HCT116 (cell line): ENCODE measurements around the gene SETSIP. TPM values are rescaled to one million over a fixed set of nuclear protein-coding genes. Genes with fewer than 3 reads are reported as not detected.

Experiments
- ATAC-seq: fragments of 200-7000 bp; cut with Tn5 transposase; 2 replicates; pipeline ENCODE4 v1.9.1; 2020; ENCODE audit warnings: mild to moderate bottlenecking, moderate library complexity
- BruUV-seq: library from RNA; stranded (reverse); fragments of 400-500 nt; replicated peaks from 2 replicates; lab custom pipeline; 2021; lab: Mats Ljungman, UMichigan
- CTCF ChIA-PET: fragments of 300-600 bp; sonication (Branson Sonifier 250); formaldehyde crosslinking; loops from one replicate; lab custom pipeline; 2021; ENCODE audit warnings: antibody characterized with exemption; lab: Charles Lee
- POLR2A ChIA-PET: fragments of 300-600, 350-600 bp; sonication (Branson Sonifier 250); formaldehyde crosslinking; loops from one replicate; lab custom pipeline; 2021; ENCODE audit warnings: antibody characterized with exemption; lab: Charles Lee
- RAD21 ChIA-PET, 2 experiments: fragments of 300-600 bp; sonication (Branson Sonifier 250); formaldehyde crosslinking; loops; one replicate each; lab custom pipeline; 2023; ENCODE audit warnings: low total read pairs in 2 of 2; ENCODE audit not compliant: uncharacterized antibody in 2 of 2, unreplicated experiment in 2 of 2, low non-redundant PET in 1 of 2; lab: Charles Lee
- DNase-seq: peaks from one replicate; pipeline ENCODE4 v3.0.0-alpha.2; 2010; ENCODE audit warnings: low read depth, low spot score
- H2AFZ ChIP-seq: fragments of 200-600 bp; shearing (Covaris generic), sonication (generic); 2 replicates; pipeline ENCODE4 v1.6.1; 2017; ENCODE audit warnings: low read depth, mixed run types, mixed read lengths, antibody characterized with exemption, low read length; ENCODE audit not compliant: poor library complexity, severe bottlenecking
- H3K27ac ChIP-seq: 2 replicates; pipeline ENCODE4 v1.5.1; 2012; ENCODE audit warnings: low read depth, low read length
- H3K27me3 ChIP-seq: fragments of 200-600 bp; sonication (generic); 2 replicates; pipeline ENCODE4 v1.6.1; 2016; ENCODE audit warnings: mixed run types, low read length, mixed read lengths; ENCODE audit not compliant: insufficient read depth
- H3K36me3 ChIP-seq, 2 experiments: fragments of 200-500 bp in 1 of 2; fragments of 200-600 bp in 1 of 2; sonication (Bioruptor generic) in 1 of 2; sonication (generic) in 1 of 2; 2 replicates each; pipeline versions ENCODE4 v1.5.1 to v1.6.1; 2014 to 2016; ENCODE audit warnings: low read length in 2 of 2, inconsistent platforms in 1 of 2, mixed read lengths in 1 of 2, mixed run types in 1 of 2; ENCODE audit not compliant: insufficient read depth in 2 of 2, control insufficient read depth in 1 of 2
- H3K4me1 ChIP-seq, 2 experiments: fragments of 200-600 bp in 1 of 2; sonication (generic) in 1 of 2; 2 replicates each; pipeline versions ENCODE4 v1.5.1 to v1.6.1; 2012 to 2017; ENCODE audit warnings: low read length in 2 of 2, inconsistent platforms in 1 of 2, mild to moderate bottlenecking in 1 of 2, mixed read lengths in 1 of 2, mixed run types in 1 of 2, moderate library complexity in 1 of 2; ENCODE audit not compliant: insufficient read depth in 2 of 2, control insufficient read depth in 1 of 2
- H3K4me2 ChIP-seq: fragments of 200-600 bp; sonication (generic); 2 replicates; pipeline ENCODE4 v1.6.1; 2017; ENCODE audit warnings: mixed run types, low read length, mixed read lengths
- H3K4me3 ChIP-seq, 2 experiments: fragments of 200-600 bp in 1 of 2; sonication (generic) in 1 of 2; replicated peaks in 1 of 2; 2 replicates each; pipeline ENCODE4 v1.5.1; 2011 to 2016; ENCODE audit warnings: low read length in 2 of 2, control low read depth in 1 of 2, low read depth in 1 of 2, mild to moderate bottlenecking in 1 of 2, mixed read lengths in 1 of 2, mixed run types in 1 of 2
- H3K79me2 ChIP-seq: fragments of 200-600 bp; sonication (generic); 2 replicates; pipeline ENCODE4 v1.6.1; 2017; ENCODE audit warnings: mild to moderate bottlenecking, mixed run types, low read length, moderate library complexity, mixed read lengths; ENCODE audit not compliant: insufficient read depth
- H3K9ac ChIP-seq: fragments of 200-600 bp; sonication (generic); 2 replicates; pipeline ENCODE4 v1.6.1; 2016; ENCODE audit warnings: low read length, mixed read lengths
- H3K9me2 ChIP-seq: fragments of 200-600 bp; sonication (generic), shearing (Covaris generic); 2 replicates; pipeline ENCODE4 v1.6.1; 2017; ENCODE audit warnings: mixed run types, mild to moderate bottlenecking, moderate library complexity; ENCODE audit not compliant: insufficient read depth
- H3K9me3 ChIP-seq, 2 experiments: fragments of 200-500 bp in 1 of 2; fragments of 200-600 bp in 1 of 2; sonication (Bioruptor generic) in 1 of 2; sonication (generic) in 1 of 2; 2 replicates each; pipeline ENCODE4 v1.6.1; 2014 to 2017; ENCODE audit warnings: low read length in 2 of 2, mixed read lengths in 2 of 2, inconsistent platforms in 1 of 2, low read depth in 1 of 2, mild to moderate bottlenecking in 1 of 2, mixed run types in 1 of 2, moderate library complexity in 1 of 2; ENCODE audit not compliant: control insufficient read depth in 1 of 2, insufficient read depth in 1 of 2
- H4K20me1 ChIP-seq: fragments of 200-600 bp; sonication (generic), shearing (Covaris generic); 2 replicates; pipeline ENCODE4 v1.6.1; 2017; ENCODE audit warnings: mixed run types, mild to moderate bottlenecking, moderate library complexity; ENCODE audit not compliant: insufficient read depth
- EZH2 ChIP-seq: fragments of 200-600 bp; sonication (generic); IDR thresholded peaks from 2 replicates; pipeline ENCODE4 v1.6.1; 2017; ENCODE audit warnings: antibody characterized with exemption, mixed run types
- FOSL1 ChIP-seq: IDR thresholded peaks from 2 replicates; pipeline ENCODE4 v1.6.1; 2012; ENCODE audit warnings: low read depth
- MAX ChIP-seq: IDR thresholded peaks from 2 replicates; pipeline ENCODE4 v1.6.1; 2012
- POLR2AphosphoS5 ChIP-seq: IDR thresholded peaks from 2 replicates; pipeline ENCODE4 v1.6.1; 2011; ENCODE audit warnings: mild to moderate bottlenecking, low read depth, low read length, moderate library complexity
- SP1 ChIP-seq: IDR thresholded peaks from 2 replicates; pipeline ENCODE4 v1.6.1; 2012; ENCODE audit warnings: low read depth
- SRF ChIP-seq: IDR thresholded peaks from 2 replicates; pipeline ENCODE4 v1.6.1; 2012; ENCODE audit warnings: low read depth
- YY1 ChIP-seq: IDR thresholded peaks from 2 replicates; pipeline ENCODE4 v1.6.1; 2011; ENCODE audit warnings: low read length, low read depth, moderate library complexity, mild to moderate bottlenecking; ENCODE audit not compliant: insufficient replicate concordance; ENCODE audit errors: extremely low read depth
- ZFX ChIP-seq: fragments of 450-650 bp; IDR thresholded peaks from 2 replicates; pipeline ENCODE4 v1.6.1; 2017
- ZNF274 ChIP-seq: fragments of 200-500 bp; sonication (Bioruptor generic); IDR thresholded peaks from 2 replicates; pipeline ENCODE4 v1.6.1; 2014; ENCODE audit warnings: mild to moderate bottlenecking, low read depth, low read length, inconsistent platforms
- intact Hi-C: fragments of 100-400 bp; cut with micrococcal nuclease; formaldehyde crosslinking; loops from 2 replicates; pipeline ENCODE4 v1.10.0; 2022
- total RNA-seq: library from RNA; stranded (reverse); gene quantifications from one replicate; pipeline ENCODE4 v1.2.1, GENCODE V29; 2021; ENCODE audit not compliant: unreplicated experiment

SETSIP gene
- total RNA-seq, 1 experiment from 2014 or later, result 0.27 TPM

- H3K9me3 ChIP-seq, result peaks cover 0 to 7% of the 10 kb centered on the region in 2 experiments; a peak in 2 of 4 replicates
- no peaks in the 10 kb centered on the region for H3K9me2 ChIP-seq
- no peaks in the 10 kb centered on the region for H3K36me3 ChIP-seq
- H3K27me3 ChIP-seq, result no peaks in the 10 kb centered on the region
- H4K20me1 ChIP-seq, result no peaks in the 10 kb centered on the region
- RAD21 ChIA-PET, result no interaction called here
- DNase-seq (no peak), ATAC-seq (no peak)
- H3K4me2 ChIP-seq, result peak overlapping the region; percentile 95
- H3K9ac ChIP-seq, result peak overlapping the region; percentile 58
- peak overlapping the region; percentile 64; the same call in 1 of the 2 replicates for H3K27ac ChIP-seq
- H3K79me2 ChIP-seq, result no peaks in the 10 kb centered on the region
- no peak for TF ChIP-seq ZNF274
- no peak for TF ChIP-seq SP1
- no peak for TF ChIP-seq SRF
- TF ChIP-seq MAX, result no peak
- no peak for TF ChIP-seq ZFX
- TF ChIP-seq EZH2, result no peak
- no peak for TF ChIP-seq FOSL1
- no peak for TF ChIP-seq YY1
- no peak for TF ChIP-seq POLR2AphosphoS5
- TF ChIP-seq, all 23 proteins: peak for 0
- BruUV-seq, result no TSS peak
- H3K4me3 ChIP-seq, result peak overlapping the region; percentile 63 to 67
- ChIA-PET POLR2A (no interaction called here), CTCF (interaction anchor here (0.9 kb wide), 1 partner anchor 84 kb away, joined by 6 read pairs; no protein-coding TSS in a partner anchor)
- peaks cover 5 to 9% of the 10 kb centered on the region in 2 experiments; a peak in 2 of 4 replicates for H3K4me1 ChIP-seq
- peak overlapping the region; percentile 98 for H2AFZ ChIP-seq
- intact Hi-C loops, result no loop called here
Measured at GRCh38 chr1:92081031-92081430, 5.8 kb upstream of the SETSIP start.
